HepG2 (cell line): ENCODE data around the gene BET1.

Experiments
- EZH2 ChIP-seq: conservative IDR thresholded peaks from 2 replicates; pipeline ENCODE4 v1.6.1; 2012; ENCODE audit warnings: mild to moderate bottlenecking, low read depth, low read length, moderate library complexity
- HDAC6 ChIP-seq: fragments of 200-600 bp; sonication (generic); IDR thresholded peaks from 2 replicates; pipeline ENCODE4 v1.7.0; 2017; ENCODE audit warnings: mild to moderate bottlenecking, antibody characterized with exemption, low read length, low read depth
- ISX ChIP-seq: sonication (generic); formaldehyde crosslinking; conservative IDR thresholded peaks from 2 replicates; pipeline ENCODE4 v1.5.0; 2020; ENCODE audit warnings: missing genetic modification reagents
- JUN ChIP-seq: sonication (generic); formaldehyde crosslinking; IDR thresholded peaks from 2 replicates; pipeline ENCODE4 v1.4.0; 2020; ENCODE audit warnings: mild to moderate bottlenecking, missing genetic modification reagents
- NFE2L2 ChIP-seq: fragments of 150-350 bp; IDR thresholded peaks from 2 replicates; pipeline ENCODE4 v1.6.1; 2014; ENCODE audit warnings: low read length
- NR2F6 ChIP-seq, 2 experiments: IDR thresholded peaks; 2 replicates each; pipeline ENCODE4 v1.6.1; 2016; ENCODE audit warnings: antibody characterized with exemption in 1 of 2, mild to moderate bottlenecking in 1 of 2
- POLR2A ChIP-seq, 2 experiments: IDR thresholded peaks; 2 replicates each; pipeline ENCODE4 v1.6.1; 2011; ENCODE audit warnings: low read depth in 2 of 2, low read length in 2 of 2, mild to moderate bottlenecking in 1 of 2, moderate library complexity in 1 of 2; ENCODE audit not compliant: insufficient read depth in 1 of 2
- SOX6 ChIP-seq, 2 experiments: fragments of 450-650 bp in 1 of 2; sonication (generic) in 1 of 2; formaldehyde crosslinking in 1 of 2; IDR thresholded peaks; 2 replicates each; pipeline versions ENCODE4 v1.4.0 to v1.6.1; 2017 to 2020; ENCODE audit warnings: antibody characterized with exemption in 1 of 2, mild to moderate bottlenecking in 1 of 2, missing genetic modification reagents in 1 of 2
- ZNF510 ChIP-seq: sonication (generic); formaldehyde crosslinking; IDR thresholded peaks from 2 replicates; pipeline ENCODE4 v1.4.0; 2020; ENCODE audit warnings: low read depth, mild to moderate bottlenecking, missing genetic modification reagents
- TF ChIP-seq, protein P1 (sequence below): IDR thresholded peaks from 2 replicates; pipeline ENCODE4 v1.6.1; 2012; ENCODE audit warnings: inconsistent platforms
- TF ChIP-seq, protein P2 (sequence below): sonication (generic); formaldehyde crosslinking; IDR thresholded peaks from 2 replicates; pipeline ENCODE4 v1.4.0; 2020; ENCODE audit warnings: missing genetic modification reagents
- TF ChIP-seq, protein P3 (sequence below): sonication (generic); formaldehyde crosslinking; IDR thresholded peaks from 2 replicates; pipeline ENCODE4 v1.8.1; 2023; ENCODE audit warnings: mild to moderate bottlenecking, moderate library complexity, missing genetic modification reagents

DNA sequence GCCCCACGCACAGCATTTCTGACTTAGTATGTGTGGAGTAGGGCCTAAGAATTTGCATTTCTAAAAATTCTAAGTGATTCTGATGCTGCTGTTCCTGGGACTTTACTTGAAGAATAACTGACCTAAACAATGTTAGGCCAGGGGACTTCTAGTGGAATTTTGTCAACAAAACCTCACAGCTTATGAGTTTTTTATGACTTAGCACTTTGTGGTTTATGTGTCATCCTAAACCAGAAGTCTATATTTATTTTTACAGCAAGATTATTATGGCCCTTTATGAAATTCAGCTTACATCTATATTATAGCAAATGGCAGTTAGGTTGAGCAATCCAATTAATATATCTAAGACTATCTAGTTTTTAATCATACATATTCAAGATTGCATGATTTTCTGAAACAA lies 24.6 kb upstream of the BET1 start:
- no peak for TF ChIP-seq EZH2
- no peak for TF ChIP-seq ISX (CRISPR knock-in tag)
- no peak for TF ChIP-seq SOX6 (IDR thresholded peaks at IDR 0.05)
- TF ChIP-seq SOX6 (CRISPR knock-in tag; IDR thresholded peaks at IDR 0.05), result no peak
- TF ChIP-seq, protein P1, sequence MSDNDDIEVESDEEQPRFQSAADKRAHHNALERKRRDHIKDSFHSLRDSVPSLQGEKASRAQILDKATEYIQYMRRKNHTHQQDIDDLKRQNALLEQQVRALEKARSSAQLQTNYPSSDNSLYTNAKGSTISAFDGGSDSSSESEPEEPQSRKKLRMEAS, result no peak
- TF ChIP-seq POLR2A (IDR thresholded peaks at IDR 0.05; ENCODE audit: insufficient read depth in 1 of 2, low read depth in 2 of 2, low read length in 2 of 2), result no peak
- TF ChIP-seq ZNF510 (CRISPR knock-in tag), result no peak
- TF ChIP-seq NR2F6 (IDR thresholded peaks at IDR 0.05), result no peak
- TF ChIP-seq NR2F6 (CRISPR knock-in tag; IDR thresholded peaks at IDR 0.05), result no peak
- TF ChIP-seq, protein P2, sequence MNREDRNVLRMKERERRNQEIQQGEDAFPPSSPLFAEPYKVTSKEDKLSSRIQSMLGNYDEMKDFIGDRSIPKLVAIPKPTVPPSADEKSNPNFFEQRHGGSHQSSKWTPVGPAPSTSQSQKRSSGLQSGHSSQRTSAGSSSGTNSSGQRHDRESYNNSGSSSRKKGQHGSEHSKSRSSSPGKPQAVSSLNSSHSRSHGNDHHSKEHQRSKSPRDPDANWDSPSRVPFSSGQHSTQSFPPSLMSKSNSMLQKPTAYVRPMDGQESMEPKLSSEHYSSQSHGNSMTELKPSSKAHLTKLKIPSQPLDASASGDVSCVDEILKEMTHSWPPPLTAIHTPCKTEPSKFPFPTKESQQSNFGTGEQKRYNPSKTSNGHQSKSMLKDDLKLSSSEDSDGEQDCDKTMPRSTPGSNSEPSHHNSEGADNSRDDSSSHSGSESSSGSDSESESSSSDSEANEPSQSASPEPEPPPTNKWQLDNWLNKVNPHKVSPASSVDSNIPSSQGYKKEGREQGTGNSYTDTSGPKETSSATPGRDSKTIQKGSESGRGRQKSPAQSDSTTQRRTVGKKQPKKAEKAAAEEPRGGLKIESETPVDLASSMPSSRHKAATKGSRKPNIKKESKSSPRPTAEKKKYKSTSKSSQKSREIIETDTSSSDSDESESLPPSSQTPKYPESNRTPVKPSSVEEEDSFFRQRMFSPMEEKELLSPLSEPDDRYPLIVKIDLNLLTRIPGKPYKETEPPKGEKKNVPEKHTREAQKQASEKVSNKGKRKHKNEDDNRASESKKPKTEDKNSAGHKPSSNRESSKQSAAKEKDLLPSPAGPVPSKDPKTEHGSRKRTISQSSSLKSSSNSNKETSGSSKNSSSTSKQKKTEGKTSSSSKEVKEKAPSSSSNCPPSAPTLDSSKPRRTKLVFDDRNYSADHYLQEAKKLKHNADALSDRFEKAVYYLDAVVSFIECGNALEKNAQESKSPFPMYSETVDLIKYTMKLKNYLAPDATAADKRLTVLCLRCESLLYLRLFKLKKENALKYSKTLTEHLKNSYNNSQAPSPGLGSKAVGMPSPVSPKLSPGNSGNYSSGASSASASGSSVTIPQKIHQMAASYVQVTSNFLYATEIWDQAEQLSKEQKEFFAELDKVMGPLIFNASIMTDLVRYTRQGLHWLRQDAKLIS (CRISPR knock-in tag), result no peak
- TF ChIP-seq JUN, result no peak
- TF ChIP-seq NFE2L2, result no peak
- TF ChIP-seq, protein P3, sequence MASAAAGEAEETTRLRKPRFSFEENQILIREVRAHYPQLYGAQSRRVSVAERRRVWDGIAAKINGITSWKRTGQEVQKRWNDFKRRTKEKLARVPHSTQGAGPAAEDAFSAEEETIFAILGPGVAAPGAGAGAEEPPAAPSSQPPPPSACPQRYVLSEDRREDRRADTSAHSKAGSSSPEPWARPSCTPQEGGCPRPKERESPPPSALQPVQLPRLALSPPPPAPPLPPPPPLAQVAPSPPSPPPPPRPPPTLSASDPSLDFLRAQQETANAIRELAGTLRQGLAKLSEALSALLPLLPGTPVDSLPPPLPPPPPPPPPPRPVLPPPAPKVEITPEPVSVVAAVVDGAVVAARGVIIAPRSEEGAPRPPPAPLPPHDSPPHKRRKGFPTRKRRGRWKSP (CRISPR knock-in tag), result no peak
- no peak for TF ChIP-seq HDAC6
